VCaP (cell line): ENCODE data around the gene XCL1.

Experiments used
- H3K27ac ChIP-seq: fragments of 450-650 bp; 2 replicates; pipeline ENCODE4 v1.5.1; 2017
- CTCF ChIP-seq: fragments of 450-650 bp; conservative IDR thresholded peaks from 2 replicates; pipeline ENCODE4 v1.5.1; 2017; ENCODE audit warnings: mild to moderate bottlenecking, moderate library complexity

The XCL1 gene

GRCh38 chr1:168581817-168582572, 5.6 kb downstream of the XCL1 start:
- TF ChIP-seq CTCF: no peak
- H3K27ac ChIP-seq: no peak overlapping the region

GRCh38 chr1:168582688-168583336, 6.4 kb downstream of the XCL1 start:
- no peak for TF ChIP-seq CTCF
- no peak overlapping the region for H3K27ac ChIP-seq

- no peak for TF ChIP-seq CTCF
- no peak overlapping the region for H3K27ac ChIP-seq
Measured at GRCh38 chr1:168583571-168583970, 7.2 kb downstream of the XCL1 start.

GRCh38 chr1:168585191-168585590, 8.8 kb downstream of the XCL1 start:
- H3K27ac ChIP-seq: no peak overlapping the region
- no peak for TF ChIP-seq CTCF

- no peak for TF ChIP-seq CTCF
- no peak overlapping the region for H3K27ac ChIP-seq
Measured at GRCh38 chr1:168585937-168586336, 9.5 kb downstream of the XCL1 start.

- no peak for TF ChIP-seq CTCF
Measured at GRCh38 chr1:168589167-168589566, 12.8 kb downstream of the XCL1 start.

GRCh38 chr1:168591066-168591465, 14.7 kb downstream of the XCL1 start:
- TF ChIP-seq CTCF: no peak
- no peak overlapping the region for H3K27ac ChIP-seq

More at GRCh38 chr1:168589167-168589566, 12.8 kb downstream of the XCL1 start:
- H3K27ac ChIP-seq: no peak overlapping the region
